Activated gamma-delta T cell treated with Interleukin-2 at 50 U/mL for 16 hours (primary cell): ENCODE results near the gene CEACAM4.

Experiments used
- DNase-seq: peaks from one replicate; pipeline ENCODE4 v3.0.0-alpha.2; 2020

Gene CEACAM4

DNA sequence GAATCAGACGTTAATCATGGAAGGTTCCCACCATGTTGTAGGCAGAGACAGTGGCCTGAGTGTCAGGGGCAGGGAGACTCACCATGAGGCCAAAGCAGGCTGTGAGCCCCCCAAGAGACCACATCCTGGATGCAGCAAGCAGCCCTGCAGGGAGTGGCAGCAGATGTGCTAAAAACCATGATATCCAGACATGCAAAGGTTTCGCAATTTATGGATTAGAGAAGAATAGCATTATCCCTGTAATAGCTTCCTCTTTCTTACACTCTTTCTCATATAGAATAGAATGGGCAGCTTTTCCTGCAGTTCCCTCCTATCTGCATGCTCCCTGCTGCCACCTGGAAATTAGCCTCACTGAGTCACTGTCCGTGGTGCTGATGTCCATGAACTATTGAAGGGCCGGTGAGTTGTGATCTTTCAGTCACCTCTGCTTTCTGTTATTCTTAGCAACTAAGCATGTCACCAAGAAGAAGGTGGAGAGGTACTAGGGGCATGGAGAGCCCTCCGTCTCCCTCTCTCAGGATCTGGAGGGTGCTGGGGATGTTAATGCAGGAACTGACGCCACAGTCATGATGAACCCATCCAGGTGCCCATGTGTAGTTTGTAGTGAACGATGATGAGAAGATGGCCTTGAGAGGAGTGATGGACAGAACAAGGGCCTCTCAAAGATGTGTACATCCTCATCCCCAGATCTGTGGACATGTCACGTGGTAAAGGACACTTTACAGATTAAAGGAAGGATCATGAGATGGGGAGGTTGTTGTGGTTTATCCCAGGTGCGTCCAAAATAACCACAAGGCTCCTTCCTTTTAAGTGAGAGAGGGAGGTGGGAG, 9.9 kb downstream of the CEACAM4 start:
- DNase-seq, result no peak

DNA sequence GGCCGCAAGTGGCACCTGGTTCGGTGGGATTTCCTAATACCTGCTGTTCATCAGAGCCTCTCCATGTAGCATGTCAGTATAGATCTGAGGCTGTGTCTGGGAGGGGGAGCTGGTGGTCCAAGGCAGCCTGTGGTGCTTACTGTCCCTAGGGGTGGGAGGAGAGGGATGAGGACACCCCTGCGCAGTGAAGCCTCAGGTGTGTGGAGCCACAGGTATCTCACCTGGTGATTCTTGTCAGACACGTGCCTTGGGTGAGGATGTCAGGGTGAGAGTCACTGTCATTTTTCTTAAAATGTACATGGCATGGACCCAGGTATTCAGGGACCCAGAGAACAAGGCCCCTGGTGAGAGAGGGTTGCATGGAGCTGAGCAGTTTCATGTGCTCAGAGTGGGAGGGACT, 11.7 kb downstream of the CEACAM4 start:
- DNase-seq, result no peak

DNA sequence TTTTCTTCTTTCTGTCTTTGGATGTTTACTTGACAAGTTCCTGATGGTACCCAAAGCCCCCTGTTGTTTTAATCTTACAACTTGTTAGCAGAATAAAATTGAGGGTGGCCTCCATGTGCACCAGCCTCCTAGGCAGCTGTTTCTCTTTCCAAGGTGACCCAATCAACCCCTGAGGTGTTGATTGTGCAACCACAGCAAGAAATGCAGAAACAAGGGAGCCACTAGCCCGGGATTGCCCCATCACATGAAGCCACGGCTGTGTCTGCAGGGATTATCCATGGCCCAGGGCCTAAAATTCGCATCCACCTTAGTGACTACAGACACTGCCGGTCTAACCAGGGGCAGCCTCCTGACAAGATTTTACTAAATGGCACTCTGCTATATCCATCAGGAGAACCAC, 14.4 kb downstream of the CEACAM4 start:
- no peak for DNase-seq

DNA sequence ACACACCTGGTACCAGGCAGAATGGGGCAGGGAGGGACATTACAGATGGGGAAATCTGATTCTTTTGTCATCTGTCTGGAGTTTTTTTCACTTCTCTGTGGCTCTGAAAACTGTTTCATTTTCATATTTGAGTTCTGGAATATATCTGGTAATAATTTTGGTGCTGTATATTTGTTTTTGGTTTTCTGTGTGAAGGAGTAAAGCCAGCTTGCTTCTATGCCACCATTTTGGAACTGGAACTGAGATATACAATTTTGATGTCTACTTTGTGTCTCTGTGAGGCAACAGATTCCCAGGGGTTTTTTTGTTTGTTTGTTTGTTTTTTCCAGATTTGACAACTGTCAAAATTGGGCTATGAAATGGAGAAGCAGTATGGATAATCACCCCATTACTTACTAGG, 16.1 kb downstream of the CEACAM4 start:
- no peak for DNase-seq

DNA sequence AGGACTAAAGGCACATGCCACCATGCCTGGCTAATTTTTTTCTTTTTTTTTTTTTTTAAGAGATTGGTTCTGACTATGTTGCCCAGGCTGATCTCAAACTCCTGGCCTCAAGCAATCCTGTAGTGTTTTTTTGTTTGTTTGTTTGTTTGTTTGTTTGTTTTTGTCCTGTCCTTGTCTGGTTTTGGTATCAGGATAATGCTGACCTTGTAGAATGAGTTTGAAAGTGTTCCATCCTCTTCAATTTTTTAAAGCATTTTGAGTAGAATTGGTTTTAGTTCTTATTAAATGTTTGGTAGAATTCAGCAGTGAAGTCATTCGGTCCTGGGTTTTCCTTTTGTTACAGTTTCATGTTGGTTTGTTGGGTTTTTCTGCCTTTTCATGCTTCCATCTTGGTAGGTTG, 19.2 kb downstream of the CEACAM4 start:
- DNase-seq, result no peak

DNA sequence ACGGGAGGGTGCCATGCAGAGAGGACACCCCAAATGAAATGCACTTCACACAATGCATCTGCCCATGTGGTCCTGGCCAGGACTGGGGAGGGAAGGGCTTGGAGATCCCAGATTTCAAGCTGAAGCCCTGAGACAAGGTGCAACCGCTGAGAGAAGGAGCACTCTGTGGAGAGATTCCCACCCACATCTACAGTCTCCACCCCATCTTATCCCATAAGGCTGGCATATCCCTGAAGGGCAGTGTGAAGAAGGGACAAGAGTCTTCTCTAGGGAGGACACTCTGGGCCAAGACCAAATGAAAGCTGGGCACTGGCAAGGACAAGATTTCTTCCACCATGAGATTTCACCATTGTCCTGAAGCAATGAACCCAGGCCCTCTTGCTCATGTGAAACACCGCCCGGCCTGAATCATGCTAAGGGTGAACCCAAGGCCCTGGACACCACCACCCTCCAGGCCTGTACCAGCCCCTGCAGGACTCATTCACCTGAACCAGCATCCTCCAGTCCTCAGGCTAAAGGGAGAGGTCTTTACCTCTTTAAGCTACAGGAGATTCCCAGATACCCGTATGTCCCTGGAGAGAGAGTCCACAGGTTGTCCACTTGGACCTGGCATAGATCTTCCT, 20.5 kb downstream of the CEACAM4 start:
- no peak for DNase-seq

DNA sequence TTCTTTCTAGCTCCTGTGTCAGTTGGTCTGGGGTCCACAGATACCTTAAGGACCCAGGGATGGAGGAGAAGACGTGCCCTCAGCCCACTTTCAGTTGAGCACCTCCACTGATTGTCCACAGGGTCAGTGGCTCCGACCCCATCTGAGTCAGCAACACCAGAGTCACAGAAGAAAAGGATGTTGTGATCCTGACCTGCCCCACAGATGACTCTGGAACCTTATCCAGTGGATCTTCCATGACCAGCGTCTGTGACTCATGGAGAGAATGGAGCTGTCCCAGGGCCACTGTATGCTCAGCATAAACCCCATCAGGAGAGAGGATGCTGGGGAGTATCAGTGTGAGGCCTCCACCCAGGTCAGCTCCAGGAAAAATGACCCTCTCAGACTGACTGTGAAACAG, 22.0 kb downstream of the CEACAM4 start:
- DNase-seq, result no peak

DNA sequence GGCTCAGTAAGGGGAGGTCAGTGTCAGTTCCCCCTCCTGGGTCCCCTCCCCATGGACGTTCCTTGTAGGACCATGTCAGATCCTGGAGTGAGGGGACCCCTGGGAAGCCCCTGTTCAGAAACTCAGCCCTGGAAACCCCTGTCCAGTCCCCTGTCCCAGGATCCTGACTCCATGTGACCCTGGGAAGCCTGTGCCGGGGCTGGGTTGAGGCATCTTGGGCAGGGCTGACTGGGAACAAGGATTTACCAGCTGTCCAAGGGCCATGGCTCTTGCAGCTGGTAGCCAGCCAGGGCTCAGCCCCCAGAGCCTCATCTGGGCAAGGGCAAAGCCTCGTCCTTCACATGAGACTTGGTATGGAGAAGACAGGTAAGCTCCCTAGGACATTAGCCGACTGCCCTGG, 25.1 kb downstream of the CEACAM4 start:
- no peak for DNase-seq

DNA sequence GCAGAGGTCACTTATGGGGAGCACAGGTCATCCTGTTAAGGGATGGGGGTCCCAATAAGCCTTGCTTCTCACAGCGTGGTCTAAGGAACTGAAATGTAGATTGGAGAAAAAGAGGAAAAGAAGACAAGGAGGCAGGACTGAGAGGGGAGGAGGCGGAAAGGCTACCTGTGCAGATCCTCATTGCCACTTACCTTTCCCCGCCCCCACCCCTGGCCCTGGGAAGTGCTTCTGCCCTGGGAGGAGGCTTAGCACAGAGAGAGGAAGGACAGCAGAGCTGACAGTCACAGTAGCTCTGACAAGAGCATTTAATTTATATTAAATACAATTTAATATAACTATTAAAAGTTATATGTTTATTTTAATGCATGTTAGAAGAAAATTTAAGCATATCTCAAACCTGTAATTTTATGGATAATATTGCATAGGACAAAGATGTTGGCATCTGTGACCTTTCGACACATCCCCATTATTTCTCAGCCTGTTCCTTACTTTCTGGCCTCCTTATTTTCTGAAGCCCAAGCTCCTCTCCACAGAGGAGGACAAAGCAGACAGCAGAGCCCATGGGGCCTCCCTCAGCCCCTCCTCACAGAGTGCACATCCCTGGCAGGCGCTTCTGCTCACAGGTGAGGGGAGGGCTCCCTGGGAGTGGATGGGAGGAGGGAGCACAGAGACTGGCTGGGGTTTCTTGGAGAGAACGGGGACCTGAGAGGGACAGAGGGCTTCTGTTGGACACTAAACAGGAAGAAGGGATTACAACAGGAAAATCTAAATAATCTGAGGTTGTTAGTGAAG, 27.5 kb downstream of the CEACAM4 start:
- DNase-seq, result no peak

DNA sequence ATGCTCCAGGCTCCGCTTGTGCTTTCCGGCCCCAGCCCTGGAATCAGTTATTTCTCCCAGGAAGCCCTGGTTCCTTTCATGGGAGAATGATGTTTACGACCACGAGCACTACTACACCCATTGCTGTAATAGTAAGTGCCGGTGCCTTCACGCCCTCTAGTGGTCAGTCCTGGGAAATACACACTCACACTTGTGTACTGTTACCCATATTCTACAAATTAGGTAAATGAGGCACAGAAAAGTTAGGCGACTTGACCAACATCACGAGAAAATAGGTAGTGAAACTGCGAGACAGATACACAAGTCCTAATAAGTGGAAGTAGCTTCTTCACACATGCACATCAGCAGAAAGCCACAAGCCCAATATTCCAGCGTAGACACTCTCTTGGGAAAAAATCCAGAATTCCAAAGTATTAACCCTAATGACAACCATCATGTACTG, 29.3 kb downstream of the CEACAM4 start:
- DNase-seq, result peak; percentile 78

DNA sequence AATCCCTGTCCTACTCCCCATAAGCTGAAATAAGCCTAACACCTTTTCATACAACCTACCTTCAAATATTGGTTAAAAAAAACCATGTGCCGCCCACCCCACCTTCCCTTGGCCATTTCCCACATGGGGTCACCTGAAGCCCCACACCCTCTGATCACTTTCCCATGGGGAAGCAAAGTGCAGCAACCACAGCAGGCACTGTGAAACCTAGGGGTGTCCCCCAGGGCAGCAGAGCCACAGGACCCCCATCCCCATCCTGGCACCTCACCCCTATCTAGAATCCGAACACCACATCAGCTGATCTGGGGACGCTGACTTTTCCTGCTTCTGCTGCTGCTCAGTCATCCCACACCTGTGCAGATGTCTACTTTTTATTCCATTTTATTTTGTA, 31.0 kb downstream of the CEACAM4 start:
- no peak for DNase-seq

DNA sequence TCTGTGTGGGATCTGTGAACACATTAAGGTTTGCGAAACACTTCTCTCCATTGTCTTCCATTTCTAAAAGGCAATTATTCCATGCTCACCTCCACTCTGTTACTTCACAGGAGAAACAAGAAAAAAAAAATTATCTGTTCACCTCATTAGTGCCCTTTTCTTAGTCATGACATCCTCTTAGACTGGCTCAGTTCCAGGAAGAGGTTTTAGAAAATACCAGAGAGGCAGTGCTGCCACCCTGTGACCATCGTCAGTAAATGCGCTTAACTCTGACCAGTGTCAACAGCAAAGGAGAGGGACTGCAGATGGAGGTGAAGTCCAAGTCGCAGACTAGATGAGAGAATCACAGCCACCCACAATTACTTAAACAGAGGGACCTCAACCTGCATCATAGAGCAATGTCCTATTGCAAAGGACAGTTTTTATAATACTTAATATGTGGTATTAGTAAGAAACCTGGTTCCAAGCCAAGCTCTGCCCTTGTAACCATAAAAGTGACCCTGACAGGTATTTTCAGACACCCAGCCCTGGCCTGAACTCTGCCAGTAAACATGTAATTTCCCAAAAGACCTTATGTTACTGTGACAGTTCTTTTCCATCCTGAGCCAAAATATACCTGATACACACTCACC, 31.5 kb downstream of the CEACAM4 start:
- peak; percentile 61 for DNase-seq

DNA sequence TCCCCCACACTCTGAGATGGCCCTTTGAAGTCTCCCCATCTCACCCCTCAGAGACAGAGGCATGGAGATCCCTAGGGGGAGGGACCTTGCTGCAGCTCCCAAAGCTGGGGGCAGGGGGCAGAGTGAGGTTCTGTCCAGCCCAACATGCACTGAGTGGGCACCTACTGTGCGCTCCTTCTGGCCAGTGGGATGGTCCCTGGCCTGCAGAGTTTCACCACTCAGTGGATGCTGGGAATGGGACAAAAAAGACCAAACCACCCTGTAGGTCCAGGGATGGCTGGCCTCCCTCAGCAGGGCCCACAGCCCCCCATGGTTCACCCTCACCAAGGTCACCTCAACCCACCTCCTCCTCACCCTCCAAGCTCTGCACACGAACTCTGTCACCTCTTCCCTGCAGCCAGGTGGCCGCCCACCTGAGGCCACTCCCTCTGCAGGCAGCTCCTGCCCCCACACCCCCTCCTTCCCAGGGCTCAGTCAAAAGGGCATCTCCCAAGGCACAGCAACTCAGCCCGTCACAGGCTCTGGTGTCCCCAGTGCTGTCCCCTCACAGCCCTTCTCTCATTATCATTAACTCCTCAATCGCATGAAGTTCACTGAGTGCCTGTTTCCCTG, 34.8 kb downstream of the CEACAM4 start:
- DNase-seq, result no peak

DNA sequence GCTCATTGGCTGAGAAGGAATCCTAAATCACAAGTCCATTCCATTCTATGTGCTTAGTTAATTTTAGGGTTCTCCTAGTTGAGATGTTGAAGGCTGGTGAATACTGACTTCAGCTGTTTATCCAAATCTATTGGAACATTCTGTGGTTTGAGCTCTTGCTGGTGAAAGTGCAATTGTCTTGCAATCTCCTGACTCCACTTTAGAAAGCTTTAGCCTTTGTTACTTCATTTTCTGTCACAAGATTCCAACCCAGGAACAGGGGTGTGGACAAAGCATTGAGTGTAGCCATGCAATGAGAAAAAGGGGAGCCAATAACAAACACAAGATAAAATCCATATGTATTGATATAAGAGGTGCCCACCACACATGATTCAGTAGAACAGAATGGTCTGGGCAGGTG, 35.9 kb downstream of the CEACAM4 start:
- DNase-seq, result no peak

DNA sequence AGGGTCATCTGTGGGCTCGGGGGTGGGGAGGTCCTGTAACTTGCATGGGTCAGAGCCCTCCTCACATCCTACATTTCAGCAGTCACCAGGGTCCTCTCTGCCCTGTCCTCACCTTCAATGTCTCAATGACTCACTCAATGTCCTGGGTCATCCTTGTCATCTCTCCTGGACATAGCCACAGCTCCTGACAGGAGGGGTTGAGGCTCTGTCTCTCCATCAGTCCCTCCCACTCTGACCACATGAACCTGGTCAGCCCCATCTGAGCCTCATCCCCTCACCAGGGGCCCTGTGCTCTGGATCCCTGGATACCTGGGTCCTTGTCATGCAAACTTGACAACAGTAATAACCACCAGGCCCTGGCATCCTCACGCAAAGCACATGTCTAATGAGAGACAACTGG, 37.5 kb downstream of the CEACAM4 start:
- no peak for DNase-seq

DNA sequence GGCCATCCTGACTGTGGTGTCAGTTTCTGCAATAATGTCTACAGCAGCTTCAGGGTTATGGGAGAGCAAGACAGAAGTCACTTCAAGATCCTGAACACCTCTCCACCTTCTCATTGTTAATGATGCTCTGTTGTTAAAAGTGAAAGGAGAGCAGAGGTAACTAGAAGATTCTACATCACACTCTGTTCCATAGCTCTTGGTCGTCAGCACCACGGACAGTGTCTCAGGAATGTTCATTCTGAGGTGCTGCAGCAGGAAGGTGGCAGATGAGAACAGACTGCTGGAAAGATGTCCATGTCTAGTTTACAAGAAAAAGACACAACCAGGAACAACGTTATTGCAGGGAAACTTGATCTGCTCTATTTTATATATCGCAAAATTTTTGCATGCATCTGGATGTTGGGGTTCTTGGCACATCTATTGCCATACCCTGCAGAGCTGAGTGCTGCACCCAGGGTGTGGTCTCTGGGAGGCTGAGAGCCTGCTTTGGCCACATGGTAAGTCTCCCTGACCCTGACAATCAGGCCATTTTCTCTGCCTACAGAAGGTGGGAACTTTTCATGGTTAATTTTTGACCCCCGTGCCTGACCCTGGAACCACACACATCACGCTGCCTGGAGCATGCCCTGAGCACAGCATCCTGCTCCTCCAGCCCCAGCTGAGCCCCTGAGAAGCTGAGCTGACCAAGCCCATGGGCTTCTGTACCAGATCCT, 38.2 kb downstream of the CEACAM4 start:
- no peak for DNase-seq

DNA sequence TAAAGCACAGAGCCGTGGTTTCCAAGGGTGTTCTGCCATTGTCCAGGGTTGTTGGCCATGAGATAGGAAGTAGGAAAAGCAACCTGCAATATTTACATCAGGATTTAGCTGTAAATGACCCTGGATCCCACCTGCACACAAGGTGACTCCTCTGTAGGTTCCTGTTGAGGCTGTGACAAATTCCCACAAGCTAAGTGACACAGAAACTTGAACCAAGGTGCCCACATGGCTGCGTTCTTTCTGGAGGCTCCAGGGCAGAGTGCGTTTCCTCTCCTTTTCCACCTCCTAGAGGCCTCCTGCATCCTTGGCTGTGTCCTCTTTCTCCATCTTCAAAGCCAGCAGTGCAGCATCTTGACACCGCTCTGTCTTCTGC, 39.0 kb downstream of the CEACAM4 start:
- no peak for DNase-seq

DNA sequence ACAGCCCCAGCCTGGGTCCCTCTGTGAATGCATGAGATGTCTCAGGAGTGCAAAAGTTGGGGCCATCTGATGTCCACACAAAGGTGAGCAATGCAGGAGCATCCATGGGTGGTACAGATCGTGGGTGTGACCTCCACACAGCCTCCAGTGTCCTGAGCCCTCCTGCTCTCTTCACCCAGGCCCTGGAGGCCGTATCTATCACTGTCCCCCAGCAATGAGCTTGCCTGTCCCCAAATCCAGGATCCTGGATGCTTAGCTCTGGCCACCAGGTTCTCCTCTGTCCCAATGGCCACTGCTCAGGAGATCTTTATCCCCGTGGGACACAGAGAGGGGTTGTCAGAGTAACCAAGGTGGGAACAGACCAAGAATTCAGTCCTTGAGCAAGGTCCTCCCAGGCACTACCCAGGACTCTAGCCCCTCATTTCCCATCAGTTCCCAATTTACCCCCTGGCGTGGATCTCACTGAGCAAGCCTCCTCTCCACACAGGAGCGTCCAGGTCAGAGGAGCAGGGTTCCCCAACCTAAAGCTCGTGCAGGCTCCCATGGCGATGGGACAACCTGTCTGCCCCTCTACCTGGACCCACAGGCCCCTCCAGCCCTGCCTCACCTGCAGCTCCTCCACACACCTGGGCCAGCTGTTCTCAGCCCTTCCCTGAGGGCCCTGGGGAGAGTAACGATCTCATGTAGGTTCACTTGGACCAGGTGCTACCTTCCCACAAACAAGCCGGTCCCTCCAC, 39.6 kb downstream of the CEACAM4 start:
- DNase-seq, result no peak

DNA sequence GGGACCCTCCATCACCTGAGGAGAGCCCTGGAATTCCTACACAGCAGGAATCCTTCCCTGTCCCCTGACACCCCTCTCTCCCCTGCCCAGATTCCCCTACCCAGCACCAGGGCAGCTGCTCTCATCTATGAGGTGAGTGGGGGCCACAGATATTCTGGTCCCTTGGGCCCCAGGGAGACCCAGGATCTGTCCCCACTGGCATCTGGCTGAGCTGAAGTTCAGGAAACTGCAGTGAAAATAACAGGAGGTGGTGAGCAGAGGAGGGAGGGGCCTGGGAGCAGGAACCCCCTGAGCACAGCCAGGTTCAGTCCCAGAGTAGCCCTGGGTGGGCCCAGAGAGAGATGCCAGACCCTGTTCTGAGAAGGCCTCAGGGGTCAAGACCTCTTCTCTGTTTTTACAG, 40.8 kb downstream of the CEACAM4 start:
- no peak for DNase-seq

DNA sequence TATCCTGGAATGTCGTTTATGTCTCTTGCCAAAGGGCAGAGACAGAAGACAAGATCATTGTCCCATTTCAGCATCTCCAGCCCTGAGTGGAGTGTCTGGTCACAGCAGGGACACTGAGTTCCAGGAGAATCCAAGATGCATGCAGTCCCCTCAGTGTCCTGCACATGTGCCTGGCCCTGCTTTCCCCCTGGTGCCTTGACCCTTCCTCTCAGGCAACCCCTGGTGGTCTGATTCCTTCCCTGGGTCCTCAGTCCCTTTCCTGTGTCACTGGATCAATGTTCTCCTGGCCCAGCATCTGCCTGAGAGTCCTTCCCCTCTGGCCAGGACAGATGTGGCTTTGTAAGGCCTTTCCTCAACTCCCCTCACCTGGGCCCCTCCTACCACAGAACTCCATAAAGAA, 41.9 kb downstream of the CEACAM4 start:
- no peak for DNase-seq

DNA sequence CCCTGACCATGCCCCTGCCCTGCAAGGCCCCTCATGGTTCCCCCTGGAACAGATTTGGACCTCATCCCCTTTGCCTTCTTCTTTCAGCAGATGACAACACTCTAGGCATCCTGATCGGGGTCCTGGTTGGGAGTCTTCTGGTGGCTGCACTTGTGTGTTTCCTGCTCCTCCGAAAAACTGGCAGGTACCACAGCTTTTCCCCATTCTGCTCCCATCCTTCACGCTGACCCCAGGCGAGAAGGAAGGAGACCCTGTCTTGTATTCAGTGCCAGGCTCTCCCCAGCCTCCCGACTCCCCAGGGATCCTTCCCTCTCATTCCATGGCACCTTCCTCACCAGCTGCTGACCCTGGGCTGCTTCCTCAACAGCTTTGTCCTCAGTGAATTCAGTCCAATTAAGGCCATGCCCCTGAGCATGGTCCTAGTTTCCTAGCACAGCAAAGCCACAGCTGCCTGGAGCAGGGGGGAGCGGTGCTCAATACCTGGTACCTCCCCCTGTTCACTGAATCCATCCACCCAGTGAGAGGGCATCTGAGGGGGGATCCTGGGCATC, 42.5 kb downstream of the CEACAM4 start:
- no peak for DNase-seq
